ENCODE data around the gene CACNA1S. TPM values are rescaled to one million over a fixed set of nuclear protein-coding genes. Genes with fewer than 3 reads are reported as not detected.

The CACNA1S gene
- total RNA-seq, 1 experiment from 2014 or later = not detected

- Histone ChIP-seq H3K4me1 (ENCODE audit: control insufficient read depth, insufficient read depth, low read length) (no peaks in the 10 kb centered on the region), H3K27ac (ENCODE audit: low read length) (no peak overlapping the region), H3K27me3 (ENCODE audit: control insufficient read depth, insufficient read depth, low read length) (no peaks in the 10 kb centered on the region), H3K4me3 (ENCODE audit: low read depth in 2 of 2, low read length in 2 of 2) (no peak overlapping the region), H3K36me3 (ENCODE audit: control insufficient read depth, insufficient read depth, low read length) (peaks cover 7% of the 10 kb centered on the region; the same call in 1 of the 2 replicates), H3K9me3 (ENCODE audit: control insufficient read depth, insufficient read depth, low read depth, low read length) (no peaks in the 10 kb centered on the region)
- ChIA-PET POLR2A (no interaction called here), CTCF (interaction anchor here (0.5 kb wide), 1 partner anchor 25 kb away, joined by 6 read pairs; no protein-coding TSS in a partner anchor)
- DNase-seq (ENCODE audit: low read depth, low spot score) (no peak), ATAC-seq (no peak)
- intact Hi-C loops (cut with micrococcal nuclease; ENCODE audit: unreplicated experiment) (no loop called here), in situ Hi-C loops (cut with HindIII; ENCODE audit: low pct_unique_long_range_greater_than_20kb, low sequenced_read_pairs) (no loop called here)
- no peak for TF ChIP-seq SIN3A (IDR thresholded peaks at IDR 0.05; ENCODE audit: borderline replicate concordance, insufficient read depth, low read depth, low read length)
- TF ChIP-seq REST (IDR thresholded peaks at IDR 0.05; ENCODE audit: insufficient read depth in 1 of 2, low read depth in 2 of 2, low read length in 1 of 2) = no peak
- TF ChIP-seq POLR2AphosphoS5 (IDR thresholded peaks at IDR 0.05; ENCODE audit: low read depth, low read length) = no peak
- TF ChIP-seq TCF7L2 (IDR thresholded peaks at IDR 0.05; ENCODE audit: low read depth, low read length) = no peak
- TF ChIP-seq, protein P1, sequence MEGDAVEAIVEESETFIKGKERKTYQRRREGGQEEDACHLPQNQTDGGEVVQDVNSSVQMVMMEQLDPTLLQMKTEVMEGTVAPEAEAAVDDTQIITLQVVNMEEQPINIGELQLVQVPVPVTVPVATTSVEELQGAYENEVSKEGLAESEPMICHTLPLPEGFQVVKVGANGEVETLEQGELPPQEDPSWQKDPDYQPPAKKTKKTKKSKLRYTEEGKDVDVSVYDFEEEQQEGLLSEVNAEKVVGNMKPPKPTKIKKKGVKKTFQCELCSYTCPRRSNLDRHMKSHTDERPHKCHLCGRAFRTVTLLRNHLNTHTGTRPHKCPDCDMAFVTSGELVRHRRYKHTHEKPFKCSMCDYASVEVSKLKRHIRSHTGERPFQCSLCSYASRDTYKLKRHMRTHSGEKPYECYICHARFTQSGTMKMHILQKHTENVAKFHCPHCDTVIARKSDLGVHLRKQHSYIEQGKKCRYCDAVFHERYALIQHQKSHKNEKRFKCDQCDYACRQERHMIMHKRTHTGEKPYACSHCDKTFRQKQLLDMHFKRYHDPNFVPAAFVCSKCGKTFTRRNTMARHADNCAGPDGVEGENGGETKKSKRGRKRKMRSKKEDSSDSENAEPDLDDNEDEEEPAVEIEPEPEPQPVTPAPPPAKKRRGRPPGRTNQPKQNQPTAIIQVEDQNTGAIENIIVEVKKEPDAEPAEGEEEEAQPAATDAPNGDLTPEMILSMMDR (IDR thresholded peaks at IDR 0.05) = no peak
- no TSS peak for BruUV-seq (replicated peaks)
Observed at GRCh38 chr1:201147396-201148015, 35.3 kb upstream of the CACNA1S start.

DNA sequence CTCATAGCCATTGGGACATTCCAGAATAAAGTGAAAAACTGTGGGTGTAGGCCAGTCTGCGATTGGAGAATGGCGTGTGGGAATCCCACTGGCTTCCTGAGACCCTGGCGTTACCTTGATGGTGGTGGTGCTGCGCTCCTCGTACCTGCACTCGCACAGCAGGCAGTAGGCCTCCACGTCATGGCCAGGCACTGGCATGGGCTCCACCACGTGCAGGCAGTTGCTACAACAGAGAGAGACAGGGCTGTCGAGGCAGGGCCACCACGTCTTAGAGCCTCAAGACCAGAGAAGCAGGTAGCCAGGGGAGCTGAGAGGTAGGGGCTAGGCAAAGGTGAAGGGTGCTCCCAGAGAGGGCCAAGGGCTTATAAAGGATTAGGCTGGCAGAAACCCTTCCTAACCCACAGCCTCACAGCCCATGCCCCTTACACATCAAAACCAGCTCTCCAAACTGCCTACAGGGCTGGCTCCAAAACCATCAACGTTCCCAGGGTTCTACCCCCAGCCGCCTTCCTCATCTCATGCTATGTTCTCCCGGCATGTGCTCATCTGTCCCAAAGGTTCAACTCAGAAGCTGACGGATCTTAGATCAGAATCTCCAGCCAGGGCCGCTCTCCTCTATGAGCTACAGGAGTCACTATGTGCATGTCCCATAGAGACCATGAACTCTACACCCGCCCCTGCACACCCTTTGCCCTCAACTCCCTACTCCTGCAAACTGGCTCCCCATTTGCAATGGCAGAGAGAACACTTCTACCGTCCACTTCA is 34.6 kb upstream of the CACNA1S start:
- ChIA-PET CTCF (no interaction called here), POLR2A (no interaction called here)
- Histone ChIP-seq H3K9me3 (ENCODE audit: control insufficient read depth, insufficient read depth, low read depth, low read length) (no peaks in the 10 kb centered on the region), H3K4me3 (ENCODE audit: low read depth in 2 of 2, low read length in 2 of 2) (no peak overlapping the region), H3K4me1 (ENCODE audit: control insufficient read depth, insufficient read depth, low read length) (no peaks in the 10 kb centered on the region), H3K27ac (ENCODE audit: low read length) (no peak overlapping the region), H3K27me3 (ENCODE audit: control insufficient read depth, insufficient read depth, low read length) (no peaks in the 10 kb centered on the region), H3K36me3 (ENCODE audit: control insufficient read depth, insufficient read depth, low read length) (peaks cover 7% of the 10 kb centered on the region; the same call in 1 of the 2 replicates)
- intact Hi-C loops (cut with micrococcal nuclease; ENCODE audit: unreplicated experiment) (no loop called here), in situ Hi-C loops (cut with HindIII; ENCODE audit: low pct_unique_long_range_greater_than_20kb, low sequenced_read_pairs) (no loop called here)
- no TSS peak for BruUV-seq (replicated peaks)
- TF ChIP-seq POLR2AphosphoS5 (IDR thresholded peaks at IDR 0.05; ENCODE audit: low read depth, low read length) (no peak), SIN3A (IDR thresholded peaks at IDR 0.05; ENCODE audit: borderline replicate concordance, insufficient read depth, low read depth, low read length) (no peak), REST (IDR thresholded peaks at IDR 0.05; ENCODE audit: insufficient read depth in 1 of 2, low read depth in 2 of 2, low read length in 1 of 2) (no peak), TCF7L2 (IDR thresholded peaks at IDR 0.05; ENCODE audit: low read depth, low read length) (no peak)
- TF ChIP-seq, protein P1 (IDR thresholded peaks at IDR 0.05) = no peak
- ATAC-seq = no peak
- no peak for DNase-seq (ENCODE audit: low read depth, low spot score)

All from Panc1 (cell line).